ENCODE measurements around the gene RMND1. TPM values are rescaled to one million over a fixed set of nuclear protein-coding genes. Genes with fewer than 3 reads are reported as not detected.

The RMND1 gene
- total RNA-seq, 1 donor from 2014 or later: 27.4 TPM

- no peak overlapping the region for H3K27ac Mint-ChIP-seq (ENCODE audit: unreplicated experiment)
- no peak for TF ChIP-seq CTCF (conservative IDR thresholded peaks at IDR 0.05)
- no peak for DNase-seq (ENCODE audit: low read depth, low spot score)
- H3K9me3 Mint-ChIP-seq: no peaks in the 10 kb centered on the region
- H3K4me1 Mint-ChIP-seq: peaks cover 4% of the 10 kb centered on the region
- H3K36me3 Mint-ChIP-seq (ENCODE audit: low read depth): peaks cover 2% of the 10 kb centered on the region
- no peaks in the 10 kb centered on the region for H3K27me3 Mint-ChIP-seq (ENCODE audit: low read depth)
- no peak overlapping the region for H3K4me3 Mint-ChIP-seq
Observed at GRCh38 chr6:151437401-151437800, 14.5 kb downstream of the RMND1 start.

- Mint-ChIP-seq H3K9me3 (no peaks in the 10 kb centered on the region), H3K27me3 (ENCODE audit: low read depth) (no peaks in the 10 kb centered on the region), H3K36me3 (ENCODE audit: low read depth) (peaks cover 2% of the 10 kb centered on the region), H3K4me3 (no peak overlapping the region), H3K27ac (ENCODE audit: unreplicated experiment) (no peak overlapping the region), H3K4me1 (peaks cover 2% of the 10 kb centered on the region)
- DNase-seq (ENCODE audit: low read depth, low spot score): no peak
- TF ChIP-seq CTCF (conservative IDR thresholded peaks at IDR 0.05): no peak
Observed at GRCh38 chr6:151436802-151437201, 15.1 kb downstream of the RMND1 start.

- Mint-ChIP-seq H3K36me3 (ENCODE audit: low read depth) (peaks cover 2% of the 10 kb centered on the region), H3K27ac (ENCODE audit: unreplicated experiment) (no peak overlapping the region), H3K4me3 (no peak overlapping the region), H3K4me1 (peaks cover 2% of the 10 kb centered on the region), H3K27me3 (ENCODE audit: low read depth) (no peaks in the 10 kb centered on the region), H3K9me3 (no peaks in the 10 kb centered on the region)
- DNase-seq (ENCODE audit: low read depth, low spot score): no peak
- TF ChIP-seq CTCF (conservative IDR thresholded peaks at IDR 0.05): no peak
Observed at GRCh38 chr6:151436300-151436699, 15.6 kb downstream of the RMND1 start.

- no peak for TF ChIP-seq CTCF (conservative IDR thresholded peaks at IDR 0.05)
- no peak for DNase-seq (ENCODE audit: low read depth, low spot score)
- Mint-ChIP-seq H3K27me3 (ENCODE audit: low read depth) (no peaks in the 10 kb centered on the region), H3K4me3 (no peak overlapping the region), H3K4me1 (peaks cover 7% of the 10 kb centered on the region), H3K27ac (ENCODE audit: unreplicated experiment) (no peak overlapping the region), H3K9me3 (no peaks in the 10 kb centered on the region), H3K36me3 (ENCODE audit: low read depth) (peaks cover 7% of the 10 kb centered on the region)
Observed at GRCh38 chr6:151434369-151434768, 17.6 kb downstream of the RMND1 start.

- no peaks in the 10 kb centered on the region for H3K9me3 Mint-ChIP-seq
- TF ChIP-seq CTCF (conservative IDR thresholded peaks at IDR 0.05): no peak
- H3K4me3 Mint-ChIP-seq: no peak overlapping the region
- H3K27ac Mint-ChIP-seq (ENCODE audit: unreplicated experiment): no peak overlapping the region
- H3K36me3 Mint-ChIP-seq (ENCODE audit: low read depth): peaks cover 6% of the 10 kb centered on the region
- DNase-seq (ENCODE audit: low read depth, low spot score): no peak
- peaks cover 7% of the 10 kb centered on the region for H3K4me1 Mint-ChIP-seq
- H3K27me3 Mint-ChIP-seq (ENCODE audit: low read depth): no peaks in the 10 kb centered on the region
Observed at GRCh38 chr6:151432651-151433050, 19.3 kb downstream of the RMND1 start.

GRCh38 chr6:151431337-151431736 lies 20.6 kb downstream of the RMND1 start:
- no peak for TF ChIP-seq CTCF (conservative IDR thresholded peaks at IDR 0.05)
- Mint-ChIP-seq H3K36me3 (ENCODE audit: low read depth) (peaks cover 9% of the 10 kb centered on the region), H3K27me3 (ENCODE audit: low read depth) (no peaks in the 10 kb centered on the region), H3K4me1 (peaks cover 7% of the 10 kb centered on the region), H3K27ac (ENCODE audit: unreplicated experiment) (peak overlapping the region; percentile 76), H3K4me3 (no peak overlapping the region), H3K9me3 (no peaks in the 10 kb centered on the region)
- no peak for DNase-seq (ENCODE audit: low read depth, low spot score)

Data from neural crest cell (in vitro differentiated cells).